CD4-positive, alpha-beta T cell (primary cell): ENCODE measurements around the gene C2. TPM values are rescaled to one million over a fixed set of nuclear protein-coding genes. Genes with fewer than 3 reads are reported as not detected.
A peak's percentile ranks its signal among the peaks of the same experiment; 100 is the strongest.

ENCODE experiments used
- ATAC-seq: fragments of 200-7000 bp; cut with Tn5 transposase; one replicate; pipeline ENCODE4 v1.10.0; 2022; ENCODE audit warnings: mild to moderate bottlenecking; ENCODE audit not compliant: poor library complexity
- CTCF ChIA-PET: fragments of 350-600 bp; sonication (Branson Sonifier 250); formaldehyde crosslinking; loops from one replicate; lab custom pipeline; 2021; ENCODE audit warnings: antibody characterized with exemption, inconsistent platforms; lab: Charles Lee
- POLR2A ChIA-PET: fragments of 350-600 bp; sonication (Branson Sonifier 250); formaldehyde crosslinking; loops from one replicate; lab custom pipeline; 2021; ENCODE audit warnings: antibody characterized with exemption, inconsistent platforms; lab: Charles Lee
- DNase-seq, 14 experiments: peaks; one replicate each; pipeline ENCODE4 v3.0.0-alpha.2; 2013 to 2020; ENCODE audit warnings: mixed read lengths in 2 of 14
- H3K27ac ChIP-seq, 2 donors: one replicate each; pipeline versions ENCODE4 v1.5.1 to v1.7.0; 2013; ENCODE audit warnings: low read length in 2 of 2, low read depth in 1 of 2, mild to moderate bottlenecking in 1 of 2
- H3K27me3 ChIP-seq, 2 experiments: 1 replicate in 1 of 2; 2 replicates in 1 of 2; pipeline versions ENCODE4 v1.6.1 to v1.7.0; 2013; ENCODE audit warnings: low read length in 2 of 2, control low read depth in 1 of 2, mild to moderate bottlenecking in 1 of 2, moderate library complexity in 1 of 2; ENCODE audit not compliant: insufficient read depth in 2 of 2, control insufficient read depth in 1 of 2
- H3K36me3 ChIP-seq: one replicate; pipeline ENCODE4 v1.6.1; 2013; ENCODE audit warnings: low read length, control low read depth; ENCODE audit not compliant: insufficient read depth
- H3K4me1 ChIP-seq: one replicate; pipeline ENCODE4 v1.6.1; 2013; ENCODE audit warnings: low read length, control low read depth; ENCODE audit not compliant: insufficient read depth
- H3K4me3 ChIP-seq: one replicate; pipeline ENCODE4 v1.5.1; 2013; ENCODE audit warnings: mild to moderate bottlenecking, low read length, moderate library complexity
- H3K9me3 ChIP-seq, 2 experiments: 1 replicate in 1 of 2; 2 replicates in 1 of 2; pipeline versions ENCODE4 v1.6.1 to v1.7.0; 2013; ENCODE audit warnings: low read length in 2 of 2, mild to moderate bottlenecking in 2 of 2, control low read depth in 1 of 2, moderate library complexity in 1 of 2; ENCODE audit not compliant: control insufficient read depth in 1 of 2, insufficient read depth in 1 of 2
- H3K27ac Mint-ChIP-seq: one replicate; pipeline ENCODE4 v1.8.0; 2020; ENCODE audit warnings: mixed read lengths
- H3K27me3 Mint-ChIP-seq: one replicate; pipeline ENCODE4 v1.8.0; 2021; ENCODE audit warnings: mixed read lengths
- H3K36me3 Mint-ChIP-seq: one replicate; pipeline ENCODE4 v1.8.0; 2021; ENCODE audit warnings: low read depth, mixed read lengths
- H3K4me1 Mint-ChIP-seq: one replicate; pipeline ENCODE4 v1.8.0; 2021; ENCODE audit warnings: low read depth, mixed read lengths
- H3K4me3 Mint-ChIP-seq: one replicate; pipeline ENCODE4 v1.8.0; 2020; ENCODE audit warnings: mild to moderate bottlenecking, mixed read lengths
- H3K9me3 Mint-ChIP-seq: one replicate; pipeline ENCODE4 v1.8.0; 2020; ENCODE audit warnings: mixed read lengths
- intact Hi-C, 2 experiments: fragments of 100-400 bp; cut with DNase I in 1 of 2; cut with micrococcal nuclease in 1 of 2; formaldehyde crosslinking; loops; one replicate each; pipeline versions ENCODE4 v1.15.1 to v1.9.0; 2023 to 2025; cut with DNase I, micrococcal nuclease
- total RNA-seq, 174 experiments: library from RNA in 2 of 174; stranded (reverse) in 2 of 174; gene quantifications; one replicate each; pipeline ENCODE4 v1.2.3 and lab custom pipeline; 2021 to 2026
- TF ChIP-seq, protein P1 (sequence below): fragments of 200-600 bp; IDR thresholded peaks from one replicate; pipeline ENCODE4 v1.8.0; 2022; ENCODE audit warnings: antibody characterized with exemption, mild to moderate bottlenecking

C2 gene
- total RNA-seq, 2 experiments from 2014 or later, result 1.4 to 2.3 TPM

DNA sequence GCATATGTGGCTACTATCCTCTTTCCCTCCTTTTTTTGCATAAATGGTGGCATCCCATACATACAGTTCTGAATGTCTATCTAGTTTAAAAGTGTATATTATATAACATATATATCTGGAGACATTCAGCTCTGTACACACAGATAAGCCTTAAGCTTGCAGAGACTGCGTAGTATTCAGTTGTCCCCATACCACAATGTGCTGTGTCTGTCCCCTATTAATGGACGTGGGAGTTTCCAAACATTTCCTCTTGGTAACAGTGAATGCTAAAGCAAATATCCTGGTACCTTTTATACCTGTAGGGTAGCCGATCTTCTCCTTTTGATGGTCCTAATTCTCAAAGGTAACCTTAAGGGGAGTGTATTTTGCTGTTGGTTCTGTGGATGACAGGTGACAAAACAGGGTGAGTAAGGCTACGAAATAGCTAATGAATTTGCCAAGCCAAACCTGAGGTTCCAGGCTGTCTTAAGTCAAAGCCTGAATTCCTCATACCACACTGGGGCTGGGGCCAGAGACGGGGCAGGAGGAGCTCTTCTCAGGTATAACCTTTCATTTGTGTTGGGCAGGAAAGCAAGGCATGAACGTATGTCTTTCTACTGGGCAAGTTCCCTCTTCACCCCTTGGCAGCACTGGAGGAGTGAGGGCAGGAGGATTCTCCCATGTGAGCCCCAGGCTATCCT, 7.8 kb upstream of the C2 start:
- Mint-ChIP-seq H3K4me3 (no peak overlapping the region), H3K27me3 (no peaks in the 10 kb centered on the region), H3K4me1 (no peaks in the 10 kb centered on the region), H3K27ac (no peak overlapping the region), H3K9me3 (no peaks in the 10 kb centered on the region), H3K36me3 (no peaks in the 10 kb centered on the region)
- no peaks in the 10 kb centered on the region for H3K27me3 ChIP-seq
- no peaks in the 10 kb centered on the region for H3K36me3 ChIP-seq
- no peak overlapping the region for H3K4me3 ChIP-seq
- ChIA-PET POLR2A (no interaction called here), CTCF (no interaction called here)
- no peak for ATAC-seq
- no peaks in the 10 kb centered on the region for H3K4me1 ChIP-seq
- TF ChIP-seq, protein P1, sequence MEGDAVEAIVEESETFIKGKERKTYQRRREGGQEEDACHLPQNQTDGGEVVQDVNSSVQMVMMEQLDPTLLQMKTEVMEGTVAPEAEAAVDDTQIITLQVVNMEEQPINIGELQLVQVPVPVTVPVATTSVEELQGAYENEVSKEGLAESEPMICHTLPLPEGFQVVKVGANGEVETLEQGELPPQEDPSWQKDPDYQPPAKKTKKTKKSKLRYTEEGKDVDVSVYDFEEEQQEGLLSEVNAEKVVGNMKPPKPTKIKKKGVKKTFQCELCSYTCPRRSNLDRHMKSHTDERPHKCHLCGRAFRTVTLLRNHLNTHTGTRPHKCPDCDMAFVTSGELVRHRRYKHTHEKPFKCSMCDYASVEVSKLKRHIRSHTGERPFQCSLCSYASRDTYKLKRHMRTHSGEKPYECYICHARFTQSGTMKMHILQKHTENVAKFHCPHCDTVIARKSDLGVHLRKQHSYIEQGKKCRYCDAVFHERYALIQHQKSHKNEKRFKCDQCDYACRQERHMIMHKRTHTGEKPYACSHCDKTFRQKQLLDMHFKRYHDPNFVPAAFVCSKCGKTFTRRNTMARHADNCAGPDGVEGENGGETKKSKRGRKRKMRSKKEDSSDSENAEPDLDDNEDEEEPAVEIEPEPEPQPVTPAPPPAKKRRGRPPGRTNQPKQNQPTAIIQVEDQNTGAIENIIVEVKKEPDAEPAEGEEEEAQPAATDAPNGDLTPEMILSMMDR, result no peak
- intact Hi-C loops, result no loop called here
- no peak overlapping the region for H3K27ac ChIP-seq
- DNase-seq, result no peak
- no peaks in the 10 kb centered on the region for H3K9me3 ChIP-seq

DNA sequence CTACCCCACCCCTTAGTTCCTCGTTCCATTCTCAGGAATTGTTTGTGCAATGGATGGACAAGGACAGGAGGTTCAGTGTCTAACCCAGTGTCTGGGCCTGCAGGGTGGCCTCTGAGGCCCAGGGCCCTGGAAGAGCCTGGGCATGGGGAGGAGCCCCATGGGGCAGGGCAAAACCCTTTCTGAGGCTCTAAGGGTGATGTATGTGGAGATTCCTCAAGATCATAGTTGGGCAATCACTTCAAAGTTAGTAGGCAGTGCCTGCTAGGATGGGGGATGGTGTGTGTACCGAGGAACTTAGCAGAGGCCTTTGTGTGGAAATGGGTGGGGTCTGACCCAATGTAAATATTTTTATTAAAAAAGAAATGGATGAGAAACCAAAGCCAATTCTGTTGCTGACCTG, 6.7 kb upstream of the C2 start:
- TF ChIP-seq, protein P1, result no peak
- H3K36me3 ChIP-seq, result no peaks in the 10 kb centered on the region
- no peak for ATAC-seq
- ChIA-PET POLR2A (no interaction called here), CTCF (no interaction called here)
- H3K4me3 Mint-ChIP-seq, result no peak overlapping the region
- DNase-seq, result no peak
- no peak overlapping the region for H3K27ac ChIP-seq
- no peaks in the 10 kb centered on the region for H3K27me3 ChIP-seq
- no peak overlapping the region for H3K27ac Mint-ChIP-seq
- intact Hi-C loops, result no loop called here
- H3K4me1 Mint-ChIP-seq, result no peaks in the 10 kb centered on the region
- H3K4me1 ChIP-seq, result no peaks in the 10 kb centered on the region
- no peaks in the 10 kb centered on the region for H3K9me3 ChIP-seq
- H3K9me3 Mint-ChIP-seq, result no peaks in the 10 kb centered on the region
- no peak overlapping the region for H3K4me3 ChIP-seq
- H3K36me3 Mint-ChIP-seq, result no peaks in the 10 kb centered on the region
- H3K27me3 Mint-ChIP-seq, result no peaks in the 10 kb centered on the region

DNA sequence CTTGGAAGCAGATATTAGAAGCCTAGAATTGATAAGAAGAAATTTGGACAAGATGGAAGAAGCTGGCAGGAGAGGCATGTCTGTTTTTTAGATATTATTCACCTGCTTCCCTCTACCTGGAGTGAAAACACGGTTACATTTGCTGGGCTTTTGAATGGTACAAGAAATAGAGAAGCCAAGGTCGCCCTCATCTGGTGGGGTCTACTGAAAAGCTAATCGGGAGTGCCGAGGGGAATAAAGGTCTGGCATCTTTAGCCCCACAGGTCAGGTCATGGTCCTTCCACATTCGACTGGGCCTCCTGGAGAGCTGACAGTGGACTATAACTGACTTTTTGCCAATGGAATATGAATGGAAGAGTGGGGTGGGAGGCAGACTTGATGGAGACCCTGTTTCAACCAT, 4.6 kb upstream of the C2 start:
- H3K36me3 ChIP-seq, result no peaks in the 10 kb centered on the region
- no peak for ATAC-seq
- H3K4me3 ChIP-seq, result no peak overlapping the region
- H3K9me3 ChIP-seq, result no peaks in the 10 kb centered on the region
- TF ChIP-seq, protein P1, result peak; percentile 21
- no peak overlapping the region for H3K27ac ChIP-seq
- Mint-ChIP-seq H3K4me3 (no peak overlapping the region), H3K36me3 (no peaks in the 10 kb centered on the region), H3K27me3 (no peaks in the 10 kb centered on the region), H3K9me3 (no peaks in the 10 kb centered on the region), H3K4me1 (no peaks in the 10 kb centered on the region), H3K27ac (no peak overlapping the region)
- intact Hi-C loops, result no loop called here
- peak in 5 of 14 experiments; percentile 6 to 47 (median 42) for DNase-seq
- CTCF ChIA-PET, result no interaction called here
- POLR2A ChIA-PET, result interaction anchor here (0.7 kb wide), 1 partner anchor 303 kb away, joined by 3 read pairs; no protein-coding TSS in a partner anchor
- no peaks in the 10 kb centered on the region for H3K4me1 ChIP-seq
- H3K27me3 ChIP-seq, result no peaks in the 10 kb centered on the region
